H9 (cell line): ENCODE data around the gene OR13J1. TPM values are rescaled to one million over a fixed set of nuclear protein-coding genes. Genes with fewer than 3 reads are reported as not detected.

ENCODE experiments used
- DNase-seq: peaks from one replicate; pipeline ENCODE4 v3.0.0-alpha.2; 2017
- H2AFZ ChIP-seq: one replicate; pipeline ENCODE4 v1.6.1; 2013; ENCODE audit warnings: mild to moderate bottlenecking, low read length, control low read depth, moderate library complexity
- H2AK5ac ChIP-seq: 2 replicates; pipeline ENCODE4 v1.6.1; 2013; ENCODE audit warnings: low read length, control low read depth, mixed read lengths; ENCODE audit not compliant: insufficient read length
- H2BK120ac ChIP-seq: one replicate; pipeline ENCODE4 v1.6.1; 2013; ENCODE audit warnings: low read depth, mild to moderate bottlenecking, low read length, control low read depth, inconsistent platforms; ENCODE audit not compliant: poor library complexity, severe bottlenecking
- H2BK12ac ChIP-seq: 2 replicates; pipeline ENCODE4 v1.6.1; 2013; ENCODE audit warnings: low read length, control low read depth, mixed read lengths, low read depth; ENCODE audit not compliant: insufficient read length
- H2BK15ac ChIP-seq: 2 replicates; pipeline ENCODE4 v1.6.1; 2013; ENCODE audit warnings: low read depth, low read length, control low read depth
- H2BK20ac ChIP-seq: one replicate; pipeline ENCODE4 v1.6.1; 2013; ENCODE audit warnings: low read depth, mild to moderate bottlenecking, low read length, control low read depth, inconsistent platforms; ENCODE audit not compliant: poor library complexity, severe bottlenecking
- H2BK5ac ChIP-seq: 2 replicates; pipeline ENCODE4 v1.6.1; 2013; ENCODE audit warnings: low read length, control low read depth, mixed read lengths; ENCODE audit not compliant: insufficient read length
- H3K14ac ChIP-seq: 2 replicates; pipeline ENCODE4 v1.6.1; 2013; ENCODE audit warnings: low read length, control low read depth; ENCODE audit not compliant: insufficient read depth
- H3K18ac ChIP-seq: 2 replicates; pipeline ENCODE4 v1.6.1; 2013; ENCODE audit warnings: low read depth, mild to moderate bottlenecking, mixed read lengths, low read length, control low read depth; ENCODE audit not compliant: insufficient read length
- H3K23ac ChIP-seq: 2 replicates; pipeline ENCODE4 v1.6.1; 2013; ENCODE audit warnings: low read length, control low read depth, mixed read lengths, low read depth; ENCODE audit not compliant: insufficient read length
- H3K23me2 ChIP-seq: 2 replicates; pipeline ENCODE4 v1.6.1; 2013; ENCODE audit warnings: low read depth, mild to moderate bottlenecking, mixed read lengths, low read length, control low read depth; ENCODE audit not compliant: insufficient read length, poor library complexity, severe bottlenecking
- H3K27ac ChIP-seq: 2 replicates; pipeline ENCODE4 v1.5.1; 2013; ENCODE audit warnings: low read length, control low read depth, mixed read lengths, low read depth; ENCODE audit not compliant: insufficient read length
- H3K27me3 ChIP-seq: 2 replicates; pipeline ENCODE4 v1.6.1; 2013; ENCODE audit warnings: low read length, control low read depth, inconsistent platforms; ENCODE audit not compliant: insufficient read depth
- H3K4ac ChIP-seq: 2 replicates; pipeline ENCODE4 v1.6.1; 2013; ENCODE audit warnings: low read depth, mild to moderate bottlenecking, control low read depth, inconsistent platforms, low read length, moderate library complexity
- H3K4me1 ChIP-seq: 2 replicates; pipeline ENCODE4 v1.6.1; 2013; ENCODE audit warnings: low read length, control low read depth, inconsistent platforms; ENCODE audit not compliant: insufficient read depth
- H3K4me2 ChIP-seq: 2 replicates; pipeline ENCODE4 v1.6.1; 2013; ENCODE audit warnings: low read length, control low read depth, mixed read lengths; ENCODE audit not compliant: insufficient read length, insufficient read depth
- H3K56ac ChIP-seq: 2 replicates; pipeline ENCODE4 v1.6.1; 2013; ENCODE audit warnings: low read depth, mild to moderate bottlenecking, mixed read lengths, low read length, control low read depth; ENCODE audit not compliant: insufficient read length
- H3K79me1 ChIP-seq: 2 replicates; pipeline ENCODE4 v1.6.1; 2013; ENCODE audit warnings: low read depth, mild to moderate bottlenecking, moderate library complexity, low read length, control low read depth, inconsistent platforms; ENCODE audit not compliant: insufficient read depth, poor library complexity, severe bottlenecking
- H3K79me2 ChIP-seq: 2 replicates; pipeline ENCODE4 v1.6.1; 2013; ENCODE audit warnings: low read length, control low read depth, inconsistent platforms; ENCODE audit not compliant: insufficient read depth
- H3K9ac ChIP-seq: 2 replicates; pipeline ENCODE4 v1.6.1; 2013; ENCODE audit warnings: low read length, control low read depth, mixed read lengths; ENCODE audit not compliant: insufficient read length; ENCODE audit errors: extremely low read depth
- H3K9me3 ChIP-seq: one replicate; pipeline ENCODE4 v1.6.1; 2013; ENCODE audit warnings: low read depth, low read length, inconsistent platforms; ENCODE audit not compliant: control insufficient read depth
- H3T11ph ChIP-seq: one replicate; pipeline ENCODE4 v1.6.1; 2013; ENCODE audit warnings: mild to moderate bottlenecking, low read length, control low read depth, inconsistent platforms
- H4K20me1 ChIP-seq: one replicate; pipeline ENCODE4 v1.6.1; 2013; ENCODE audit not compliant: control insufficient read depth, insufficient read length, insufficient read depth
- H4K5ac ChIP-seq: 2 replicates; pipeline ENCODE4 v1.6.1; 2013; ENCODE audit warnings: low read depth, mild to moderate bottlenecking, mixed read lengths, low read length, control low read depth; ENCODE audit not compliant: insufficient read length
- H4K8ac ChIP-seq: replicated peaks from 2 replicates; pipeline ENCODE4 v1.6.1; 2013; ENCODE audit warnings: low read length, control low read depth, mixed read lengths, low read depth; ENCODE audit not compliant: insufficient read length
- H4K91ac ChIP-seq: 2 replicates; pipeline ENCODE4 v1.6.1; 2013; ENCODE audit warnings: low read depth, mild to moderate bottlenecking, moderate library complexity, mixed read lengths, low read length, control low read depth; ENCODE audit not compliant: insufficient read length
- H3K27ac Mint-ChIP-seq, 3 experiments: 2 replicates in 2 of 3; 3 replicates in 1 of 3; pipeline ENCODE4 v1.8.0; 2020 to 2021; ENCODE audit warnings: mixed read lengths in 3 of 3, mild to moderate bottlenecking in 1 of 3, moderate library complexity in 1 of 3
- H3K27me3 Mint-ChIP-seq: 2 replicates; pipeline ENCODE4 v1.8.0; 2021; ENCODE audit warnings: low read depth, mild to moderate bottlenecking, moderate library complexity, mixed read lengths
- H3K36me3 Mint-ChIP-seq, 3 experiments: 2 replicates in 2 of 3; 3 replicates in 1 of 3; pipeline ENCODE4 v1.8.0; 2020 to 2021; ENCODE audit warnings: low read depth in 3 of 3, mixed read lengths in 3 of 3; ENCODE audit not compliant: insufficient read depth in 1 of 3
- H3K4me1 Mint-ChIP-seq, 2 experiments: 2 replicates each; pipeline ENCODE4 v1.8.0; 2020; ENCODE audit warnings: mixed read lengths in 2 of 2
- H3K4me3 Mint-ChIP-seq, 2 experiments: 2 replicates in 1 of 2; 3 replicates in 1 of 2; pipeline ENCODE4 v1.8.0; 2020 to 2021; ENCODE audit warnings: mild to moderate bottlenecking in 2 of 2, mixed read lengths in 2 of 2, moderate library complexity in 1 of 2
- H3K9me3 Mint-ChIP-seq, 2 experiments: 2 replicates in 1 of 2; 3 replicates in 1 of 2; pipeline ENCODE4 v1.8.0; 2020; ENCODE audit warnings: mild to moderate bottlenecking in 2 of 2, mixed read lengths in 2 of 2, moderate library complexity in 1 of 2
- WGBS: extraction: QIAGEN DNeasy Blood & Tissue Kit; methylation state at CpG from one replicate; pipeline ENCODE4 v1.1.7; 2013; ENCODE audit warnings: missing lambda C conversion rate, low lambda C conversion rate, mixed read lengths; ENCODE audit not compliant: insufficient read length; ENCODE audit errors: extremely low coverage; 5-methylcytosine and 5-hydroxymethylcytosine counted together
- total RNA-seq: library from RNA; stranded (reverse); gene quantifications from 2 replicates; pipeline ENCODE4 v1.2.1, GENCODE V29; 2021
- TF ChIP-seq, protein P1 (sequence below): fragments of 200-600 bp; sonication (generic); conservative IDR thresholded peaks from 3 replicates; pipeline ENCODE4 v1.8.0; 2021; ENCODE audit warnings: antibody characterized with exemption, mild to moderate bottlenecking

OR13J1 gene
- total RNA-seq, 1 experiment from 2014 or later = not detected

DNA sequence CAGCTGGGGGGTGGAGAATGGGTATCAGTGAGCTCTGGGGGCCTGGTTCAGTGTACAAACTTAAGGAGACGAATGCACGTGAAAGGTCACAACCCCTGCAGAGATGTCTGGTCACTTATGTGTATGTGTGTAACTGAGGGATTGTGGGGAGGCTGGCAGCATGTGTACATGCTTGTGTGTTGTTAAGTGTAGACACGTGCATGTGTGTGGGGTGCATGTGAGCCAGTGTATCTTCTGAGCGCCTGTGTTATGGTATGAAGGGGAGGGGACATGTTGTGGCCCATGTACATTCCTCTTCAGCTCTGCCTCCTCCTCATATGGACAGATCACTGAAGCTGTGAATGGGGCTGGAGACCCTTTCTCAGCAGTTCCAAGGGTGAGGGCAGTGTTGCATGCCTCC lies 39.2 kb downstream of the OR13J1 start:
- Histone ChIP-seq H3K27ac (no peak overlapping the region), H2BK12ac (no peak overlapping the region), H3K23me2 (peaks cover 12% of the 10 kb centered on the region), H3K79me1 (no peaks in the 10 kb centered on the region), H3K4me1 (0 out of 2 replicates have a peak, but pooled peaks cover 2% of the 10 kb centered on the region), H4K5ac (no peak overlapping the region), H2BK5ac (no peak overlapping the region), H3K18ac (no peak overlapping the region), H3K9ac (no peak overlapping the region), H2AFZ (no peak overlapping the region), H3K14ac (no peak overlapping the region), H3K27me3 (no peaks in the 10 kb centered on the region), H2BK120ac (no peak overlapping the region), H2BK15ac (no peak overlapping the region), H2AK5ac (no peak overlapping the region), H4K91ac (no peak overlapping the region), H3K4ac (no peak overlapping the region), H4K20me1 (no peaks in the 10 kb centered on the region), H3T11ph (no peak overlapping the region), H2BK20ac (no peak overlapping the region), H3K4me2 (no peak overlapping the region), H4K8ac (no peak overlapping the region), H3K56ac (no peak overlapping the region), H3K79me2 (no peaks in the 10 kb centered on the region), H3K23ac (no peak overlapping the region), H3K9me3 (no peaks in the 10 kb centered on the region)
- peaks cover 2% of the 10 kb centered on the region for H3K27me3 Mint-ChIP-seq
- H3K36me3 Mint-ChIP-seq = no peaks in the 10 kb centered on the region; a peak in 1 of 7 replicates
- TF ChIP-seq, protein P1, sequence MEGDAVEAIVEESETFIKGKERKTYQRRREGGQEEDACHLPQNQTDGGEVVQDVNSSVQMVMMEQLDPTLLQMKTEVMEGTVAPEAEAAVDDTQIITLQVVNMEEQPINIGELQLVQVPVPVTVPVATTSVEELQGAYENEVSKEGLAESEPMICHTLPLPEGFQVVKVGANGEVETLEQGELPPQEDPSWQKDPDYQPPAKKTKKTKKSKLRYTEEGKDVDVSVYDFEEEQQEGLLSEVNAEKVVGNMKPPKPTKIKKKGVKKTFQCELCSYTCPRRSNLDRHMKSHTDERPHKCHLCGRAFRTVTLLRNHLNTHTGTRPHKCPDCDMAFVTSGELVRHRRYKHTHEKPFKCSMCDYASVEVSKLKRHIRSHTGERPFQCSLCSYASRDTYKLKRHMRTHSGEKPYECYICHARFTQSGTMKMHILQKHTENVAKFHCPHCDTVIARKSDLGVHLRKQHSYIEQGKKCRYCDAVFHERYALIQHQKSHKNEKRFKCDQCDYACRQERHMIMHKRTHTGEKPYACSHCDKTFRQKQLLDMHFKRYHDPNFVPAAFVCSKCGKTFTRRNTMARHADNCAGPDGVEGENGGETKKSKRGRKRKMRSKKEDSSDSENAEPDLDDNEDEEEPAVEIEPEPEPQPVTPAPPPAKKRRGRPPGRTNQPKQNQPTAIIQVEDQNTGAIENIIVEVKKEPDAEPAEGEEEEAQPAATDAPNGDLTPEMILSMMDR = no peak
- no peak overlapping the region for H3K27ac Mint-ChIP-seq
- H3K9me3 Mint-ChIP-seq = no peaks in the 10 kb centered on the region; a peak in 1 of 5 replicates
- no peak overlapping the region; a peak in 1 of 5 replicates for H3K4me3 Mint-ChIP-seq
- peaks cover 27 to 34% of the 10 kb centered on the region in 2 experiments for H3K4me1 Mint-ChIP-seq
- DNase-seq = no peak
- no CpG with 5 or more reads among the region's 4 CpGs for WGBS
